GM21381 (cell line): ENCODE measurements around the gene ZNF423.

Experiments used
- ATAC-seq: cut with Tn5 transposase; IDR thresholded peaks from one replicate; pipeline ENCODE4 v1.9.1; 2021; ENCODE audit warnings: mild to moderate bottlenecking, moderate library complexity; ENCODE audit not compliant: unreplicated experiment

Gene ZNF423

GRCh38 chr16:49651996-49652395 is 203.9 kb downstream of the ZNF423 start:
- no peak for ATAC-seq

GRCh38 chr16:49651226-49651625 is 204.7 kb downstream of the ZNF423 start:
- no peak for ATAC-seq

- no peak for ATAC-seq
Measured at GRCh38 chr16:49650603-49651002, 205.3 kb downstream of the ZNF423 start.

GRCh38 chr16:49649013-49649765 is 206.7 kb downstream of the ZNF423 start:
- ATAC-seq = no peak

- ATAC-seq = no peak
Measured at GRCh38 chr16:49647673-49648072, 208.2 kb downstream of the ZNF423 start.

- ATAC-seq = no peak
Measured at GRCh38 chr16:49645263-49645662, 210.6 kb downstream of the ZNF423 start.

- no peak for ATAC-seq
Measured at GRCh38 chr16:49644145-49644463, 211.8 kb downstream of the ZNF423 start.

GRCh38 chr16:49643429-49644144 is 212.3 kb downstream of the ZNF423 start:
- no peak for ATAC-seq

GRCh38 chr16:49641250-49641649 is 214.7 kb downstream of the ZNF423 start:
- no peak for ATAC-seq

GRCh38 chr16:49640581-49640980 is 215.3 kb downstream of the ZNF423 start:
- no peak for ATAC-seq

- ATAC-seq = no peak
Measured at GRCh38 chr16:49639739-49640431, 216.0 kb downstream of the ZNF423 start.

- ATAC-seq = no peak
Measured at GRCh38 chr16:49638673-49639610, 217.0 kb downstream of the ZNF423 start.

- ATAC-seq = no peak
Measured at GRCh38 chr16:49637933-49638672, 217.8 kb downstream of the ZNF423 start.

GRCh38 chr16:49637511-49637910 is 218.4 kb downstream of the ZNF423 start:
- no peak for ATAC-seq

GRCh38 chr16:49636608-49637007 is 219.3 kb downstream of the ZNF423 start:
- ATAC-seq = no peak

- no peak for ATAC-seq
Measured at GRCh38 chr16:49635591-49636581, 220.0 kb downstream of the ZNF423 start.

- ATAC-seq = no peak
Measured at GRCh38 chr16:49635009-49635350, 220.9 kb downstream of the ZNF423 start.

- no peak for ATAC-seq
Measured at GRCh38 chr16:49634235-49635008, 221.5 kb downstream of the ZNF423 start.
